CD4-positive, alpha-beta T cell (primary cell): ENCODE measurements around the gene B4GALT1. TPM values are rescaled to one million over a fixed set of nuclear protein-coding genes. Genes with fewer than 3 reads are reported as not detected.

Experiments
- ATAC-seq: fragments of 200-7000 bp; cut with Tn5 transposase; one replicate; pipeline ENCODE4 v1.10.0; 2022; ENCODE audit warnings: mild to moderate bottlenecking; ENCODE audit not compliant: poor library complexity
- CTCF ChIA-PET: fragments of 350-600 bp; sonication (Branson Sonifier 250); formaldehyde crosslinking; loops from one replicate; lab custom pipeline; 2021; ENCODE audit warnings: antibody characterized with exemption, inconsistent platforms; lab: Charles Lee
- POLR2A ChIA-PET: fragments of 350-600 bp; sonication (Branson Sonifier 250); formaldehyde crosslinking; loops from one replicate; lab custom pipeline; 2021; ENCODE audit warnings: antibody characterized with exemption, inconsistent platforms; lab: Charles Lee
- DNase-seq, 14 experiments: peaks; one replicate each; pipeline ENCODE4 v3.0.0-alpha.2; 2013 to 2020; ENCODE audit warnings: mixed read lengths in 2 of 14
- H3K27ac ChIP-seq, 2 donors: one replicate each; pipeline versions ENCODE4 v1.5.1 to v1.7.0; 2013; ENCODE audit warnings: low read length in 2 of 2, low read depth in 1 of 2, mild to moderate bottlenecking in 1 of 2
- H3K27me3 ChIP-seq, 2 experiments: 1 replicate in 1 of 2; 2 replicates in 1 of 2; pipeline versions ENCODE4 v1.6.1 to v1.7.0; 2013; ENCODE audit warnings: low read length in 2 of 2, control low read depth in 1 of 2, mild to moderate bottlenecking in 1 of 2, moderate library complexity in 1 of 2; ENCODE audit not compliant: insufficient read depth in 2 of 2, control insufficient read depth in 1 of 2
- H3K36me3 ChIP-seq: one replicate; pipeline ENCODE4 v1.6.1; 2013; ENCODE audit warnings: low read length, control low read depth; ENCODE audit not compliant: insufficient read depth
- H3K4me1 ChIP-seq: one replicate; pipeline ENCODE4 v1.6.1; 2013; ENCODE audit warnings: low read length, control low read depth; ENCODE audit not compliant: insufficient read depth
- H3K4me3 ChIP-seq: one replicate; pipeline ENCODE4 v1.5.1; 2013; ENCODE audit warnings: mild to moderate bottlenecking, low read length, moderate library complexity
- H3K9me3 ChIP-seq, 2 experiments: 1 replicate in 1 of 2; 2 replicates in 1 of 2; pipeline versions ENCODE4 v1.6.1 to v1.7.0; 2013; ENCODE audit warnings: low read length in 2 of 2, mild to moderate bottlenecking in 2 of 2, control low read depth in 1 of 2, moderate library complexity in 1 of 2; ENCODE audit not compliant: control insufficient read depth in 1 of 2, insufficient read depth in 1 of 2
- H3K27ac Mint-ChIP-seq: one replicate; pipeline ENCODE4 v1.8.0; 2020; ENCODE audit warnings: mixed read lengths
- H3K27me3 Mint-ChIP-seq: one replicate; pipeline ENCODE4 v1.8.0; 2021; ENCODE audit warnings: mixed read lengths
- H3K36me3 Mint-ChIP-seq: one replicate; pipeline ENCODE4 v1.8.0; 2021; ENCODE audit warnings: low read depth, mixed read lengths
- H3K4me1 Mint-ChIP-seq: one replicate; pipeline ENCODE4 v1.8.0; 2021; ENCODE audit warnings: low read depth, mixed read lengths
- H3K4me3 Mint-ChIP-seq: one replicate; pipeline ENCODE4 v1.8.0; 2020; ENCODE audit warnings: mild to moderate bottlenecking, mixed read lengths
- H3K9me3 Mint-ChIP-seq: one replicate; pipeline ENCODE4 v1.8.0; 2020; ENCODE audit warnings: mixed read lengths
- CTCF ChIP-seq: fragments of 200-600 bp; IDR thresholded peaks from one replicate; pipeline ENCODE4 v1.8.0; 2022; ENCODE audit warnings: antibody characterized with exemption, mild to moderate bottlenecking
- intact Hi-C, 2 experiments: fragments of 100-400 bp; cut with DNase I in 1 of 2; cut with micrococcal nuclease in 1 of 2; formaldehyde crosslinking; loops; one replicate each; pipeline versions ENCODE4 v1.15.1 to v1.9.0; 2023 to 2025; cut with DNase I, micrococcal nuclease
- total RNA-seq, 174 experiments: library from RNA in 2 of 174; stranded (reverse) in 2 of 174; gene quantifications; one replicate each; pipeline ENCODE4 v1.2.3 and lab custom pipeline; 2021 to 2026

The B4GALT1 gene
- total RNA-seq, 2 experiments from 2014 or later = 74.7 to 77.0 TPM

- no peaks in the 10 kb centered on the region for H3K27me3 ChIP-seq
- peak overlapping the region in 1 of 2 donors; percentile 67 for H3K27ac ChIP-seq
- peaks cover 77% of the 10 kb centered on the region for H3K4me1 Mint-ChIP-seq
- H3K4me1 ChIP-seq = peaks cover 94% of the 10 kb centered on the region
- ChIA-PET CTCF (no interaction called here), POLR2A (interaction anchor here (5.2 kb wide), 1 partner anchor 27 kb away, joined by 40 read pairs; the partner anchor contains the start of gene B4GALT1)
- H3K4me3 ChIP-seq = no peak overlapping the region
- peak overlapping the region; percentile 58 for H3K4me3 Mint-ChIP-seq
- H3K27ac Mint-ChIP-seq = peak overlapping the region; percentile 67
- TF ChIP-seq CTCF = no peak
- ATAC-seq = no peak
- H3K9me3 Mint-ChIP-seq = no peaks in the 10 kb centered on the region
- no peak for DNase-seq
- peaks cover 8% of the 10 kb centered on the region for H3K36me3 ChIP-seq
- H3K9me3 ChIP-seq = no peaks in the 10 kb centered on the region
- intact Hi-C loops = loop anchor here in 1 of 2 experiments (2.0 kb wide), 1 partner anchor 19 kb away; no protein-coding TSS in a partner anchor
- peaks cover 14% of the 10 kb centered on the region for H3K36me3 Mint-ChIP-seq
- H3K27me3 Mint-ChIP-seq = no peaks in the 10 kb centered on the region
Measured at GRCh38 chr9:33139421-33140228, 27.5 kb downstream of the B4GALT1 start.

GRCh38 chr9:33138768-33139167 is 28.4 kb downstream of the B4GALT1 start:
- peaks cover 23% of the 10 kb centered on the region for H3K36me3 Mint-ChIP-seq
- DNase-seq (no peak), ATAC-seq (no peak)
- H3K27me3 Mint-ChIP-seq = no peaks in the 10 kb centered on the region
- ChIA-PET POLR2A (interaction anchor here (5.2 kb wide), 1 partner anchor 28 kb away, joined by 40 read pairs; the partner anchor contains the start of gene B4GALT1), CTCF (no interaction called here)
- H3K27ac Mint-ChIP-seq = peak overlapping the region; percentile 67
- intact Hi-C loops = no loop called here
- no peak overlapping the region for H3K4me3 ChIP-seq
- peak overlapping the region in 1 of 2 donors; percentile 10 for H3K27ac ChIP-seq
- peaks cover 17% of the 10 kb centered on the region for H3K36me3 ChIP-seq
- peaks cover 71% of the 10 kb centered on the region for H3K4me1 Mint-ChIP-seq
- no peaks in the 10 kb centered on the region for H3K27me3 ChIP-seq
- no peaks in the 10 kb centered on the region for H3K9me3 Mint-ChIP-seq
- H3K4me1 ChIP-seq = peaks cover 86% of the 10 kb centered on the region
- no peaks in the 10 kb centered on the region for H3K9me3 ChIP-seq
- H3K4me3 Mint-ChIP-seq = peak overlapping the region; percentile 26
- TF ChIP-seq CTCF = no peak

DNA sequence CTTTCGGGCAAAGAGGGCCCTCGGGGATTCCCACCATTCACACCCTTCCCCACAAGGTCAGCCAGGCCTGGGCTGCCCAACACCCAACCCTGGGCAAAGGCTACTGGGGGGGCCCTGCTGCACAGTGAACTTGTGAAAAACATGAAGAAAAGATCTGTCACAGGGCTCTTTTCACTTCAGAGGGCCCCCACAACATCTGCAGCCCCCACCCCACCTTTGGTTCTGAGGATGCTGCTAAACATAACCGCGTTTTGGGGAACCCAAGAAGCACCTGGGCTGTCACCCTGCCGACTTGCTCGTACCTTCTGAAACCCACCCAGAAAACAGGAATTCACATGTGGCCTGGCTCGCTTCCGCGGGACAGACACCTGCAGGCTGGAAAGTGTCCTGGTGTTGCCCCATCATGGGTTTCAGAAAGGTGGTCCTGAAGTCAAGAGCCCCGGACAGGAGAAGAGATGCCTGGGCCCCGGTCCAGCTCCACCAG is 29.3 kb downstream of the B4GALT1 start:
- Mint-ChIP-seq H3K4me1 (peaks cover 65% of the 10 kb centered on the region), H3K27ac (peak overlapping the region; percentile 57), H3K9me3 (no peaks in the 10 kb centered on the region), H3K27me3 (no peaks in the 10 kb centered on the region), H3K36me3 (peaks cover 32% of the 10 kb centered on the region), H3K4me3 (no peak overlapping the region)
- intact Hi-C loops = no loop called here
- Histone ChIP-seq H3K27me3 (no peaks in the 10 kb centered on the region), H3K36me3 (peaks cover 25% of the 10 kb centered on the region), H3K9me3 (no peaks in the 10 kb centered on the region), H3K4me3 (peak overlapping the region; percentile 3), H3K4me1 (peaks cover 76% of the 10 kb centered on the region), H3K27ac (peak overlapping the region in 1 of 2 donors; percentile 63)
- ATAC-seq (no peak), DNase-seq (peak in 1 of 14 experiments; percentile 36)
- ChIA-PET POLR2A (interaction anchor here (1.1 kb wide), 1 partner anchor 29 kb away, joined by 4 read pairs; the partner anchor contains the start of gene B4GALT1), CTCF (no interaction called here)
- TF ChIP-seq CTCF = no peak
